NCI-H2196 (cell line): ENCODE measurements around the gene SAG.
"Not testable (repeated sequence)": the region's sequence is repeated elsewhere in the genome, so short reads cannot be mapped to it uniquely, and the experiment has no call there.

Experiments
- DNase-seq: peaks from one replicate; lab custom pipeline; 2025; ENCODE audit not compliant: unreplicated experiment; lab: John Stamatoyannopoulos, UW

SAG gene

DNA sequence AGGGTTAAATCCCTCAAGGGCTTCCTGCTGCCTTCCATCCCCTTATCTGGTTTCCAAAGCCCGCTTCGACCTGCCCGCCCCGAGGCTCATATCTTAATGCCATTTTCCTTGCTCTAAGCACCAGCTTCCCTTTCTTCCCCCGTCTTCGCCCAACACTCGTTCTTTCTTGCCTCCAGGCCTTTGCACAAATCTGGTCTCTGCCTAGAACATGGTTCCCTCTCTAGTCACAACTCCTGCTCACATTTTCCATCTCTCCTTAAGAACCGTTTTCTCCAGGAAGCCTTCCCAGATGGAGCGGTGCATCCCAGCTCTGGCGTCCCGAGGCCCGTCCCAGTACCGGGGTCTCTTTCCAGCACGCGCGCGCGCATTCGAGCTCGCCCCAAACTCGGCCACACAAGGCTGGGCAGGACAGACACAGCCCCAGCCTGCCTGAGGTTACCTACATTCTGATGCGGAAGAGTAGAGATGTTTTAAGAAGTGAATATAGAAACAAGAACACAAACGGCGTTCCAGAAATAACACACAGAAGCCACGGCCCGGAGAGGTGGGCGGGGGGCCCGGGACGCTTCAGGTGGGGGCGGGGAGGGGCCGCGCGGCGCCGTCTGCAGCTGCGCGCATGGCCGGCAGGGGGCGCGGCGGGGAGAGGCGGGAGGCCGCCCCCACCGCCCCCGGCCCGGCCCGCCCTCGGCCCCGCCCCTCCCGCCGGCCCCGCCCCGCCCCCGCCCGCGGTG lies 46.3 kb downstream of the SAG start, which contains the start of gene DGKD:
DGKD (plus strand) TSS at position 726 of the 731 bp plus-strand sequence. CDS start 25 bp downstream, outside the sequence.
- DNase-seq, result peak; percentile 74

GRCh38 chr2:233354500-233354924 lies 46.9 kb downstream of the SAG start:
- no peak for DNase-seq

DNA sequence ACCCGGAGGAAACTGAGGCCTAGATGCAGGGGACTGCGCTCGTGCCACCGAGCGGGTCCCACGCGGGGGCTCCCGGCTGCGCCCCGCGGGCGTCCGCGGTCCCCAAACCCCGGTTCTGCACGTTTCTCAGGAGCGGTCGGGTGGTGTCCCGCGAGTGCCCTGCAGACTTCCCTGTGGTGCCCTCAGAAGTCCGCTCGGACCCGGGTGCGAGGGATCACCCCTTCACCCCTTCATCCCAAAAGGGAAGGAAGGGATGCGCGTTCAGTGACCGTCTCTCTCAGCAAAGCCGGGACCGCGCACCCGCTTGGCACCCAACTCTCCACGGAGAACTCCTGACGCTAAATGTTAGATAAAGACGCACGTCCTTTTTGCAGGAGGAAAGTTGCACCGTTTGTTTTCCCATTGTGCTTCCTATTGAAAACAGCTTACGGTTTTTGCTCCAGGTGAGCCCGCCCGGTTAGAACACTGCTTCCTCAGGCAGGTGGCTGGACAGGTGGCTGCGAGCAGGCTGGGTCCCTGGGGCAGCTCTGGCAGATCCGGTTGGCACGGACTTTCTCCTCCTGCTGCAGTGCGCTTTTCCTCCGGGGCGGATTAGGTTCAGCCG lies 47.5 kb downstream of the SAG start:
- DNase-seq, result peak; percentile 14

DNA sequence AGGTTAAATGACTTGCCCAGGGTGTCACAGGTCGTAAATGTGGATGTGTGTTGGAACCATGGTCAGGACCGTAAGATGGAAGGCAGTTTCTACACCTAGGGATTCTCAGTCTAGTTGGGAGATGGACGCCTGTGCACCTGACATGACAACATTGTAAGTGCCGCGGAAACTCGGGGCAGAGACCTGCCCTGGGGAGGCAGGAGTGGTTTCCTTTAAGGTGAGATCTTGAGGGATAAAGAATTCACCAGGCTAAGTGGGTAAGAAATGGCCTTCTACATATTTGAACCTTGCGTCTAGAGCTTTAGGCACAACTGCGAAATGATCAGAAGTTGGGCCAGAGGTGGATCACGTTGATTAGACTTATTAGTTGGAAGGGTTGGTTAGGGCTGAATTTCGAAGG lies 48.3 kb downstream of the SAG start:
- DNase-seq, result no peak

DNA sequence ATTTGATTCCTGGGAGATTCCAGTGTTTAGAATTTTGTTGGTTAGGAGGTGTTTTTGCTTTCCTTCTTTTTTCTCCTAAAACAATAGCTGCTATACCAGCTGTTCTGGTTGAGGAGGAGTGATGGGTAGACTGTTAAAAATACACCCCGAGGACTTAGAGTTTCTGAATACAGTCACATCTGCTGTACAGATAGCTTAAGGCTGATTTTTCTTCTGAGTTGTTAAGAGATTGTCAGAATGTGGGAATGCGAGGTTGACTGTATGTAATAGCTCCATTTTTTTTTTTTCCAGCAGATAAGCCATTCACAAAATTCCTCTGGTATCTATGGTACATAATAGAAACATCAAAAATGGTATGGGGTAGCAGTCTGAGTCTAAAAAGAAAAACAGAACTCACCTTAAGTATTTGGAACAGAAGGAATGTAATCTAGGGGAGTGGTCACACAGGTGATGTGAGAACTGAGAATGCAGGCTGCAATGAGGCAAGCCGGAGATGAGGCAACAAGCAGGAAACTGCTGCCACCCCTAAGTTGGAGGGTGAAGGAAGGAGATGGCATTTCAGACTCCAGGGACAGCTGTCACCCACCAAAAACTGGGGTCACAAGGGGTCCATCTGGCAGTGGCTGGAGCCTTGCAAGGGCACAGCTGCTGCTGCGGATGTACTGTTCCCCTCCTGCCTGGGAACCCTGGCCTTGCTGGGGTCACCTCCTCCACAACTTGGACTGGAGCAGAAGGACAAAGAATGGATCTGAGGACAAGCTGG lies 49.1 kb downstream of the SAG start:
- DNase-seq, result no peak

- DNase-seq, result no peak
These were observed 50.7 kb downstream of the SAG start for GRCh38 chr2:233358335-233358734.

DNA sequence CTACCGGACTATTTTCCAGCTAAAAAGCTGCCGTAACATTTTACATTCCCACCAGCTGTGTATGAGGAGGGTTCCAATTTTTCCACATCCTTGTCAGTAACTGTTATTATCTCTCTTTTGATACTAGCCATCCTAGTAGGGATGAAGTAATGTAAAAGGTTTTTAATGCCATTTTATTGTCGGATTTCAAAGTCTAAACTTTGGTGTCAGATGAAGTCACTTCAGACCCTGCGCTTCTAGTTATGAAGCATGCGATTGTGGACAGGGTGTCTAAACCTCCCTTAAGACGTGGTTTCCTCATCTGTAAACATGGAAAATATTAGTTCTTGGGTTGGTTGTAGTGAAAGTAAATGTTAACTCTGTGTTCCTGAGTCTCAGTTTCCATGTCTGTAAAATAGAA lies 51.3 kb downstream of the SAG start:
- no peak for DNase-seq

DNA sequence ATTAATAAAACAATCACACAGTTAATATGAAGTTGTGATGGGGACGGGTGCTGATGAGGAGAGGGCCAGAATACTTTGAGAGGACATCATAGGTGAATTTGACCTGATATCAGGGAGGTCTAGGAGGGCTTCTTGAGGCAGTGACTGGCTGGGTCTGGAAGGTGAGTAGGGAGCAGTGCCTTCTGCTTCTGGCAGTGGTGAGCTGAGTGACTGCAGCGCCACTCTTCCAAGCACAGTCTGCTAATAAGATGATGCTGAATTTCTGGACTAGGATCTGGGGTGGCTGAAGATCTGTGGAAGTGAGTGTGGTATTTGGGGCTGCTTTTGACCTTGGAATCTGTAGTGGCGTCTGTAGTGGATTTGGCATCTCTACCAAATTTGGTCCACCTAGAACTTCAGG lies 52.2 kb downstream of the SAG start:
- no peak for DNase-seq

- no peak for DNase-seq
These were observed 53.2 kb downstream of the SAG start for GRCh38 chr2:233360771-233361176.

DNA sequence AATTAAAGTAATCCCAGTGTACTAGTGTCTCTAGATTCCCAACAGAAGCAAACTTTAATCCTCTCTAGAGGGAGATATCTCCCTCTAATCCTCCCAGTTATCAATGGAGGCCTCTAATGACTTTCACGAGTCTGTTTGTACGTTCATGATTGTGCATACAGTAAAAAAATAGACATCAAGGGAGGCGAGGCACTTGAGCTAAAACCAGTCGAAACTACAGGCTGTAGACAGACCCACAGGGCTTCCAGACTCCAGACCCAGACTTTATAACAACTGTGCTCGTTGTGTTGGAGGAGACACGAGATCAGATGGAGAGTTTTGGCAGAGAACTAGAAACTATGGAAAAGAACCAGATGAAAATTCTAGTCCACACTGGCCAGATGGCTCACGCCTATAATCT lies 53.7 kb downstream of the SAG start:
- no peak for DNase-seq

- DNase-seq, result no peak
These were observed 55.1 kb downstream of the SAG start for GRCh38 chr2:233362742-233363141.

DNA sequence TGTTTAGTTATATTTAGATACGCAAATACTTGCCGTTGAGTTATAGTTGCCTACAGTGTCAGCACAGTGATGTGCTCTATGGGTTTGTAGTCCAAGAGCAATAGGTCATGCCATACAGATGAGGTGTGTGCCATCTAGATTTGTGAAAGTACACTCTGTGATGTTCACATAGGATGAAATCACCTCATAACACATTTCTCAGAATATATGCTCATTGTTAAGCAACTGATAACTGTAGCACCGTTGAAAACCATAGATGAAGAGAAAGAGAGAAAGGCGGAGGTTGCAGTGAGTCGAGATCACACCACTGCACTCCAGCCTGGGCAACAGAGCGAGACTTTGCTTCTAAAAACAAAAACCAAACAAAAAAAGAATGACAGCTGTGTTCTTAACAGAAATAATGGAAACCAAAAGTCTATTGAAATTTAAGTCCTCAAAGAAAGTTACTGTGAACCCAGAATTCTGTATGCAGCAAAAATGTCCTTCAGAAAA lies 56.2 kb downstream of the SAG start:
- DNase-seq, result no peak

DNA sequence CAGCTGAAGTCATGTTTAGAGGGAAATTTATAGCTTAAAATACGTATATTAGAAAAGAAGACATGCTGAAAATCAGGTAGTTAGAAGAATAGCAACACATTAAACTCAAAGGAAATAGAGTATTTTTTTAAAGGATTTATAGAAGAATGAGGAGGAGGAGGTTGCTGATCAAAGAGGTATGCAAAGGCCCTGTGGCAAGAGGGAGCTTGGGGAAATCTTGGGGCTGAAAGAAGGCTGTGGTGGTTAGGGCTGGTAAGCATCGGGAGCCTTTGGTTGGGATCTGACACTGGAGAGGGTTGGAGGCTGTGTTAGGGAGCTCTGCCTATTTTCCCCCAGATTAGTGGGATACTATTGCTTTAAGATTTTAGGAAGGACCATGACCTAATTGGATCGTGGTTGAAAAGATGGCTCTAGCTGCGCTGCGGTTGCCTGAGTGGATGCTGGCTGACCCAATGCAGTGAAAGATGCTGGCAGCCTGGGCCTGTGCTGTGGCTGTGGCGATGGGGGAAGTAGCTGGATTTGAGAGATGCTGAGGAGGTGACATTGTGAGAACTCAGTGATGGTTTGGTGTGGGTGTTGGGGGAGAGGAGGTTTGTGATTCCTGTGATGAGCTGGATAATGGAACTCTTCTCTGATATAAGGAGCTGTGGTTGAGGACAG lies 58.4 kb downstream of the SAG start:
- DNase-seq, result no peak

GRCh38 chr2:233367586-233367985 lies 60.0 kb downstream of the SAG start:
- DNase-seq, result no peak

DNA sequence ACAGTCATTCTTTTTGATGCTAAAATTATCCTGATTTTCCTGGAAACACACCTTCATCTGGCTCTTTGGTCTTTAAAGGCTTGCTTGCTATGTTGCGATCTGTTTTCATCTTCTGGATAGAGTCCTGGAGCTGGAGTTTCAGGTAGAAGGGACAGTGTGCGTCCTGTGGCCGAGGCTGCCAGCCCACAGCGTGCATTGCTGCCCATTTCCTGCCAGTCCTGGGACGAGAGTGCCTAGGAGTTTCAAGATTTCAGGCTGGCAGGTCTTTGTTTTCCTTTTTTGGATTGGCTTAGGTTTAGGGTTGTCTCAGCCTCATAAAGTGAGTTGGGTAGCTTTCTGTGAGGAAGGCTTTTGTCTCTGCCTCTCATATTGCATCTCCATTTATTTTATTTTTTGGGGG lies 61.1 kb downstream of the SAG start:
- DNase-seq, result no peak

- no peak for DNase-seq
These were observed 61.8 kb downstream of the SAG start for GRCh38 chr2:233369462-233369861.

GRCh38 chr2:233369897-233370685 lies 62.5 kb downstream of the SAG start:
- DNase-seq, result no peak

DNA sequence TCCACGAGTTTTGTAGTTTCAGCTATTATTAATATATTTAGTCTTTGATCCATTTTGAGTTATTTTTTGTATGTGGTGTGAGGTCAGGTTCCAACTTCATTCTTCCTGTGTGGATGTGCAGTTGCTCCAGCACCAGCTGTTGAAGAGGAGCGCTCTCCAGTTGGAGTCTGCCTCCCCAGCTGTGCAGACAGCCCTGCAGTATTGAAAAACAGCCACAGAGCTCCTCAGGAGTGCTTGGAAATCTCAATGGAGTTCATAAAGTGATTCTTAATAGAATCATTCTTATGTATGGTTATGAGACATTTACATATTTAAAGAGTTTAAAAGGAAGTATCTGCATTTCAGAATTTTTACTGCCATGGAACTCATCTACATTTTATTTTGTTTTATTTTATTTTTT lies 64.0 kb downstream of the SAG start:
- DNase-seq, result no peak

GRCh38 chr2:233372855-233373254 lies 65.2 kb downstream of the SAG start:
- DNase-seq, result no peak

- DNase-seq, result no peak
These were observed 65.7 kb downstream of the SAG start for GRCh38 chr2:233373316-233373715.

- not testable (repeated sequence) for DNase-seq
These were observed 67.2 kb downstream of the SAG start for GRCh38 chr2:233374776-233375175.
